Measurements from ENCODE around the gene MRPL11.
A peak's percentile ranks its signal among the peaks of the same experiment; 100 is the strongest.

The MRPL11 gene

GRCh38 chr11:66459138-66459778 is 20.6 kb upstream of the MRPL11 start:
- Histone ChIP-seq H3K9me2 (replicated peaks; ENCODE audit: insufficient read depth, low read length) (no peaks in the 10 kb centered on the region), H2AFZ (ENCODE audit: low read depth, low read length, severe bottlenecking) (no peak overlapping the region), H3K4me2 (ENCODE audit: low read depth, low read length, poor library complexity, severe bottlenecking) (no peak overlapping the region), H3K36me3 (ENCODE audit: low read length) (no peaks in the 10 kb centered on the region), H3K4me3 (ENCODE audit: insufficient read depth, low read length, poor library complexity, severe bottlenecking) (no peak overlapping the region), H3K27ac (ENCODE audit: low read depth, low read length) (no peak overlapping the region), H4K20me1 (ENCODE audit: low read depth, low read length) (no peaks in the 10 kb centered on the region), H3K27me3 (ENCODE audit: low read length) (no peaks in the 10 kb centered on the region), H3K9ac (ENCODE audit: low read length) (no peak overlapping the region), H3K9me3 (ENCODE audit: insufficient read depth, low read length) (no peaks in the 10 kb centered on the region), H3K79me2 (ENCODE audit: insufficient read depth, low read length) (no peaks in the 10 kb centered on the region), H3F3A (ENCODE audit: insufficient read depth) (no peaks in the 10 kb centered on the region)
- TF ChIP-seq EZH2phosphoT487 (conservative IDR thresholded peaks at IDR 0.05; ENCODE audit: low read length), result no peak
- no peak for TF ChIP-seq CTCF (IDR thresholded peaks at IDR 0.05; ENCODE audit: insufficient read depth, low read length, poor library complexity, severe bottlenecking)

- Histone ChIP-seq H3F3A (ENCODE audit: insufficient read depth) (no peaks in the 10 kb centered on the region), H3K27me3 (ENCODE audit: low read length) (no peaks in the 10 kb centered on the region), H3K79me2 (ENCODE audit: insufficient read depth, low read length) (no peaks in the 10 kb centered on the region), H2AFZ (ENCODE audit: low read depth, low read length, severe bottlenecking) (no peak overlapping the region), H3K36me3 (ENCODE audit: low read length) (no peaks in the 10 kb centered on the region), H3K9me2 (replicated peaks; ENCODE audit: insufficient read depth, low read length) (no peaks in the 10 kb centered on the region), H3K9ac (ENCODE audit: low read length) (no peak overlapping the region; the same call in 1 of the 2 replicates), H3K27ac (ENCODE audit: low read depth, low read length) (no peak overlapping the region), H3K9me3 (ENCODE audit: insufficient read depth, low read length) (no peaks in the 10 kb centered on the region), H4K20me1 (ENCODE audit: low read depth, low read length) (no peaks in the 10 kb centered on the region), H3K4me2 (ENCODE audit: low read depth, low read length, poor library complexity, severe bottlenecking) (peak overlapping the region; percentile 29), H3K4me3 (ENCODE audit: insufficient read depth, low read length, poor library complexity, severe bottlenecking) (no peak overlapping the region)
- TF ChIP-seq EZH2phosphoT487 (conservative IDR thresholded peaks at IDR 0.05; ENCODE audit: low read length), result no peak
- no peak for TF ChIP-seq CTCF (IDR thresholded peaks at IDR 0.05; ENCODE audit: insufficient read depth, low read length, poor library complexity, severe bottlenecking)
These were observed 19.2 kb upstream of the MRPL11 start for GRCh38 chr11:66457826-66458225.

GRCh38 chr11:66454828-66455227 is 16.2 kb upstream of the MRPL11 start:
- no peak overlapping the region for H3K27ac ChIP-seq (ENCODE audit: low read depth, low read length)
- H3K27me3 ChIP-seq (ENCODE audit: low read length), result no peaks in the 10 kb centered on the region
- H4K20me1 ChIP-seq (ENCODE audit: low read depth, low read length), result no peaks in the 10 kb centered on the region
- no peak overlapping the region for H3K9ac ChIP-seq (ENCODE audit: low read length)
- H3K4me3 ChIP-seq (ENCODE audit: insufficient read depth, low read length, poor library complexity, severe bottlenecking), result no peak overlapping the region
- no peaks in the 10 kb centered on the region for H3K9me3 ChIP-seq (ENCODE audit: insufficient read depth, low read length)
- H3K36me3 ChIP-seq (ENCODE audit: low read length), result no peaks in the 10 kb centered on the region
- H3F3A ChIP-seq (ENCODE audit: insufficient read depth), result no peaks in the 10 kb centered on the region
- no peak overlapping the region for H3K4me2 ChIP-seq (ENCODE audit: low read depth, low read length, poor library complexity, severe bottlenecking)
- no peaks in the 10 kb centered on the region for H3K79me2 ChIP-seq (ENCODE audit: insufficient read depth, low read length)
- no peak overlapping the region for H2AFZ ChIP-seq (ENCODE audit: low read depth, low read length, severe bottlenecking)
- TF ChIP-seq CTCF (IDR thresholded peaks at IDR 0.05; ENCODE audit: insufficient read depth, low read length, poor library complexity, severe bottlenecking) (no peak), EZH2phosphoT487 (conservative IDR thresholded peaks at IDR 0.05; ENCODE audit: low read length) (no peak)
- H3K9me2 ChIP-seq (replicated peaks; ENCODE audit: insufficient read depth, low read length), result no peaks in the 10 kb centered on the region

Measured in SU-DHL-6 (cell line).